HepG2 (cell line): ENCODE data around the gene GPR179. TPM values are rescaled to one million over a fixed set of nuclear protein-coding genes. Genes with fewer than 3 reads are reported as not detected.

ENCODE experiments used
- AGO1 ChIP-seq: fragments of 200-400 bp; formaldehyde crosslinking; IDR thresholded peaks from 2 replicates; pipeline ENCODE4 v1.6.1; 2017; ENCODE audit warnings: mild to moderate bottlenecking, low read depth, low read length, moderate library complexity; ENCODE audit not compliant: poor library complexity, severe bottlenecking
- ATF6 ChIP-seq: sonication (generic); formaldehyde crosslinking; conservative IDR thresholded peaks from 2 replicates; pipeline ENCODE4 v1.4.0; 2020; ENCODE audit warnings: missing genetic modification reagents
- CHD2 ChIP-seq: IDR thresholded peaks from 2 replicates; pipeline ENCODE4 v1.6.1; 2011; ENCODE audit warnings: low read depth, low read length, improper control_type of control experiment
- DBP ChIP-seq: sonication (generic); formaldehyde crosslinking; IDR thresholded peaks from 2 replicates; pipeline ENCODE4 v1.4.0; 2020; ENCODE audit warnings: missing genetic modification reagents; ENCODE audit errors: not compliant biosample characterization
- E2F2 ChIP-seq: sonication (generic); formaldehyde crosslinking; IDR thresholded peaks from 2 replicates; pipeline ENCODE4 v1.4.0; 2020; ENCODE audit warnings: missing genetic modification reagents, borderline replicate concordance
- GATA4 ChIP-seq: sonication (generic); IDR thresholded peaks from 2 replicates; pipeline ENCODE4 v1.6.1; 2016; ENCODE audit warnings: antibody characterized with exemption, low read depth, borderline replicate concordance
- GLMP ChIP-seq: sonication (generic); formaldehyde crosslinking; IDR thresholded peaks from 2 replicates; pipeline ENCODE4 v1.9.0; 2021; ENCODE audit warnings: missing genetic modification reagents, mild to moderate bottlenecking, borderline replicate concordance
- JUND ChIP-seq: sonication (generic); formaldehyde crosslinking; IDR thresholded peaks from 2 replicates; pipeline ENCODE4 v1.8.0; 2022; ENCODE audit warnings: mild to moderate bottlenecking, missing genetic modification reagents
- MAFF ChIP-seq: IDR thresholded peaks from 2 replicates; pipeline ENCODE4 v1.6.1; 2011; ENCODE audit warnings: low read depth, low read length, improper control_type of control experiment
- MAFG ChIP-seq: sonication (generic); formaldehyde crosslinking; IDR thresholded peaks from 2 replicates; pipeline ENCODE4 v1.5.1; 2020; ENCODE audit warnings: mild to moderate bottlenecking, missing genetic modification reagents
- MAZ ChIP-seq, 2 experiments: sonication (generic) in 1 of 2; formaldehyde crosslinking in 1 of 2; IDR thresholded peaks; 2 replicates each; pipeline versions ENCODE4 v1.5.0 to v1.6.1; 2012 to 2020; ENCODE audit warnings: low read depth in 2 of 2, mild to moderate bottlenecking in 2 of 2, borderline replicate concordance in 1 of 2, improper control_type of control experiment in 1 of 2, low read length in 1 of 2, missing genetic modification reagents in 1 of 2, moderate library complexity in 1 of 2
- NFE2L2 ChIP-seq: fragments of 150-350 bp; IDR thresholded peaks from 2 replicates; pipeline ENCODE4 v1.6.1; 2014; ENCODE audit warnings: low read length
- POGZ ChIP-seq: sonication (generic); formaldehyde crosslinking; IDR thresholded peaks from 2 replicates; pipeline ENCODE4 v1.4.0; 2020; ENCODE audit warnings: mild to moderate bottlenecking, missing genetic modification reagents
- SETDB1 ChIP-seq: sonication (generic); formaldehyde crosslinking; IDR thresholded peaks from 2 replicates; pipeline ENCODE4 v1.5.1; 2020; ENCODE audit warnings: missing genetic modification reagents, mild to moderate bottlenecking, borderline replicate concordance
- SP4 ChIP-seq: sonication (generic); formaldehyde crosslinking; IDR thresholded peaks from 2 replicates; pipeline ENCODE4 v1.8.1; 2023; ENCODE audit warnings: mild to moderate bottlenecking, missing genetic modification reagents
- ZNF274 ChIP-seq: sonication (generic); formaldehyde crosslinking; IDR thresholded peaks from 2 replicates; pipeline ENCODE4 v1.5.1; 2020; ENCODE audit warnings: mild to moderate bottlenecking, missing genetic modification reagents
- ZNF329 ChIP-seq: sonication (generic); formaldehyde crosslinking; IDR thresholded peaks from 2 replicates; pipeline ENCODE4 v1.9.0; 2021; ENCODE audit warnings: low read depth, mild to moderate bottlenecking, missing genetic modification reagents
- ZNF382 ChIP-seq: sonication (generic); formaldehyde crosslinking; IDR thresholded peaks from 2 replicates; pipeline ENCODE4 v1.5.0; 2020; ENCODE audit warnings: missing genetic modification reagents, mild to moderate bottlenecking, borderline replicate concordance
- ZNF577 ChIP-seq: sonication (generic); formaldehyde crosslinking; IDR thresholded peaks from 2 replicates; pipeline ENCODE4 v1.4.0; 2020; ENCODE audit warnings: mild to moderate bottlenecking, low read depth, missing genetic modification reagents, borderline replicate concordance
- ZNF644 ChIP-seq: IDR thresholded peaks from 2 replicates; pipeline ENCODE4 v1.6.1; 2016; ENCODE audit warnings: low read depth
- ZNF672 ChIP-seq: sonication (generic); formaldehyde crosslinking; IDR thresholded peaks from 2 replicates; pipeline ENCODE4 v1.8.1; 2022; ENCODE audit warnings: missing genetic modification reagents
- ZNF678 ChIP-seq: sonication (generic); formaldehyde crosslinking; IDR thresholded peaks from 2 replicates; pipeline ENCODE4 v1.4.0; 2020; ENCODE audit warnings: mild to moderate bottlenecking, missing genetic modification reagents
- polyA plus RNA-seq, 8 experiments: library from polyadenylated mRNA; depleted of rRNA in 3 of 8; stranded (reverse) in 7 of 8; unstranded in 1 of 8; fragments of >200 nt; fragmentation: Illumina TruSeq in 4 of 8; extraction: Trizol in 4 of 8; gene quantifications; 2 replicates each; pipeline versions ENCODE4 v1.2.1 to v1.2.3, GENCODE V29; 2011 to 2016; ENCODE audit warnings: low read depth in 4 of 8, missing spikeins in 1 of 8, mixed read lengths in 1 of 8; ENCODE audit not compliant: insufficient read depth in 1 of 8
- total RNA-seq, 5 experiments: library from RNA; depleted of rRNA; stranded (reverse); fragments of >200 nt; fragmentation: Illumina TruSeq; extraction: Trizol; gene quantifications; 2 replicates each; pipeline ENCODE4 v1.2.3, GENCODE V29; 2016; ENCODE audit warnings: low read depth in 1 of 5
- TF ChIP-seq, protein P1 (sequence below): sonication (generic); formaldehyde crosslinking; IDR thresholded peaks from 2 replicates; pipeline ENCODE4 v1.5.0; 2020; ENCODE audit warnings: missing genetic modification reagents

GPR179 gene
- total and polyA plus RNA-seq, 2 of the 13 experiments (the other 11 are each of a cell fraction or from before 2014, with no cell fraction given), result 0.03 TPM; not detected in 1

DNA sequence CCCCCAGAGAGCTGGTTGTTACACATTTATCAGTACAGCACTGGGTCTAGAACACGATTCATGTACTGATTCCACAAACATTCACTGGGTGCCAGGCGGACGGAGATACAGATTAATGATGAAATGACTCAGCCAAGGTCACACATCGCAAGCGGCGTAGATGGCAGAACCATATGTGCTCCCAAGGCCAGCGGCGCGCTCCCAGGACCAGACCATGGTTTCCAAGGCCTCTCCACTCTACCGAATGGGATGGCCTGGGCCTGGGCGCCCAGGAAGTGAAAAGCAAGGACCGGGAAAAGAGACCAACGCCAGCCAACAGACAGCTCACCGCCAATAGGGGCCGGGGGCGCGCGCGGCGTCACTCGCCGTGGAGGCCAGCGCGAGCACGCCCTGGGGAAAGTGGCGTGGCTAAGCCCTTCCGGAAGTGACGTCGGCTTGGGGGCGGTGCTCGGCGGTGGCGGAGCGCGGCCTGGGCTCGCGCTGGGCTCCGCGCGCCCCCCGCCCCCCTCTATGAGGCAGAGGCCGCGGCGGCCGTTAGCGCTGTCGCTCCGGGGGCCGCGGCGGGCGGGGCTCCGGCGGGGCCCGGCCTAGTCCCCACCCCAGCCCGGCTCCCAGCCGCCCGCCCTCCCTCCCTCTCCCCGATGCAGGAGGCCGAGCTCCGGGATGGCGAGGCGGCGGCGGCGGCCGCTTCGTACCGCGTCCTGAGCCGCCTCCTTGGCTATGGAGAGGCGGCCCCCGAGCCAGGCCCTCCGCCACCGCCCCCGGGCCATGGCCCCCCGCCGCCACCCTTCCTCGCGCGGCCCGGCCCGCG lies 7.9 kb upstream of the GPR179 start, which contains the start of gene SOCS7 (continued):
- peak; percentile 76 for TF ChIP-seq JUND
- no peak for TF ChIP-seq SETDB1 (CRISPR knock-in tag)
- peak; percentile 91; the same call in 1 of the 2 replicates for TF ChIP-seq ZNF678 (CRISPR knock-in tag)
- TF ChIP-seq SP4, result peak; percentile 92
- no peak; the same call in 1 of the 2 replicates for TF ChIP-seq ATF6
- peak; percentile 74; the same call in 1 of the 2 replicates for TF ChIP-seq ZNF329 (CRISPR knock-in tag)
- peak; percentile 58; the same call in 1 of the 2 replicates for TF ChIP-seq POGZ (CRISPR knock-in tag)
- TF ChIP-seq MAFF, result no peak; the same call in 1 of the 2 replicates
- TF ChIP-seq AGO1, result no peak
- TF ChIP-seq ZNF274 (CRISPR knock-in tag), result peak; percentile 87
- TF ChIP-seq GATA4, result peak; percentile 85; the same call in 1 of the 2 replicates
- TF ChIP-seq NFE2L2, result no peak
- no peak for TF ChIP-seq MAFG (CRISPR knock-in tag)
- TF ChIP-seq, protein P1, sequence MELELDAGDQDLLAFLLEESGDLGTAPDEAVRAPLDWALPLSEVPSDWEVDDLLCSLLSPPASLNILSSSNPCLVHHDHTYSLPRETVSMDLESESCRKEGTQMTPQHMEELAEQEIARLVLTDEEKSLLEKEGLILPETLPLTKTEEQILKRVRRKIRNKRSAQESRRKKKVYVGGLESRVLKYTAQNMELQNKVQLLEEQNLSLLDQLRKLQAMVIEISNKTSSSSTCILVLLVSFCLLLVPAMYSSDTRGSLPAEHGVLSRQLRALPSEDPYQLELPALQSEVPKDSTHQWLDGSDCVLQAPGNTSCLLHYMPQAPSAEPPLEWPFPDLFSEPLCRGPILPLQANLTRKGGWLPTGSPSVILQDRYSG (CRISPR knock-in tag), result peak; percentile 85; the same call in 1 of the 2 replicates
- no peak for TF ChIP-seq ZNF382 (CRISPR knock-in tag)
- TF ChIP-seq ZNF577 (CRISPR knock-in tag), result 0 out of 2 replicates have a peak, but pooled peaks have one; percentile 75
- no peak; the same call in 1 of the 2 replicates for TF ChIP-seq ZNF672 (CRISPR knock-in tag)
- peak; percentile 97 for TF ChIP-seq MAZ (IDR thresholded peaks at IDR 0.05; ENCODE audit: borderline replicate concordance, low read depth, low read length)
- peak; percentile 83 for TF ChIP-seq MAZ (CRISPR knock-in tag; IDR thresholded peaks at IDR 0.05; ENCODE audit: low read depth)
- peak; percentile 59; the same call in 1 of the 2 replicates for TF ChIP-seq E2F2 (CRISPR knock-in tag)
- TF ChIP-seq ZNF644 (CRISPR knock-in tag), result peak; percentile 92
- TF ChIP-seq DBP, result peak; percentile 53
- TF ChIP-seq GLMP (CRISPR knock-in tag), result no peak
- TF ChIP-seq CHD2, result no peak
